K562 treated with DMSO at 1 percent for 24 hours (cell line): Measurements from ENCODE around the gene USP6. TPM values are rescaled to one million over a fixed set of nuclear protein-coding genes. Genes with fewer than 3 reads are reported as not detected.

Experiments used
- total RNA-seq: library from RNA; unstranded; fragments of 300-600 nt; gene quantifications from 2 replicates; pipeline ENCODE4 v1.2.3, GENCODE V29; 2022; ENCODE audit warnings: low read depth; ENCODE audit not compliant: insufficient read depth

Gene USP6
- total RNA-seq, result not detected in 2 replicates

DNA sequence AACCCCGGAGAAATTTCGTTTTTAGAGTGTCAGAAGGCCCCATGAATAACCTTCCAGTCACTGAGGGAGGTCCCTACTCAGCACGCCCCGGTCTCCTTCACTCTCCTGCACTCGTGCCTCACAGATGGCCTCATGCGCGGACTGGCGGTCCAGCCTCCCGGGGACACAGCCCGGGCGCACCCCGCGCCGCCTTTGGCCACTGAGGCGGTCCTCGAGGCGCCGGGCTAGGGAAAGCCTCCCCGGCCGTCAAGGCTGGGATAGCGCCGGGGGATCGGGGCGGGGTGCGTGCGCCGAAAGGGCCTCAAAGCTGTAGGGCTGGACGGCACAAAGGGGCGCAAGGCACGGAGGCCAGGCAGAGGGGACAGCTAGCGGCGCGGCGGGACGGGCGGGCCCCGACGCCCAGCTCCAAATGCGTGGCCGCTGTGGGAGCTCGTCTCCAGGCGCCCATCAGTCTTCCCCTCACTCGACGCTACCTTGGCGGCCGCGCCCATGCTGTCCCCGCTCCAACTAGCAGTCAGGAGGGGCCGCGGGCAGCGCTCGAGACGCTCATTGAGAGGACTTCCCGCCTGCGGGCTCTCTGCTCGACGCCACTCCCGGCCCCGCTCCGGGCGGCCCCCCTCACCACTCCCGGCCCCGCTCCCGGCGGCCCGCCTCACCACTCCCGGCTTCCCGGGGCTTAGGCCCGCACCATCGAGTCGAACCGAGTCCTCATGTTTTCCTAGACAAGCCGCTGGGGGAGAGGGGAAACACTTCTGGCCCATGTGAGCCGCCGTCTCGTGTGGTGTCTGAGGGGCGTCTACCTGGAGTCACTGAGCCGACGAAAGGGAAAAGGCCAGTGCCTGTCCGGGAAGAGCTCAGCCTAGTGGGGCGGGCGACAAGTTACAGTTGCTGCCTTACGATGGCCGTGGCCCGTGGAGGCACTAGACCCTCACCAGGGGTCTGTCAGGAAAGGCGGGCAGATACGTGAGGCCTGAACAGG is at the start of gene USP6:
Gene USP6 (plus strand): TSS at position 360 of the 979 bp plus-strand sequence. CDS start 14,336 bp downstream, outside the sequence.

GRCh38 chr17:5078106-5079028 is 37.5 kb upstream of the USP6 start, which contains the start of gene ZFP3:
Gene ZFP3 (plus strand): TSS chr17:5078467. CDS start chr17:5091505, 13,038 bp downstream.

GRCh38 chr17:5111402-5112204 is 4.2 kb upstream of the USP6 start, which contains the start of gene ZNF232:
Gene ZNF232 (minus strand): TSS chr17:5111878. CDS start chr17:5111822, 56 bp downstream.

GRCh38 chr17:5191541-5192417 is 75.9 kb downstream of the USP6 start, which contains the start of gene ZNF594:
Gene ZNF594 (minus strand): TSS chr17:5191868. CDS start chr17:5184256, 7,612 bp downstream.

Other genes starting within 250 kb of the USP6 start
- gene C17orf107, start 216.5 kb upstream of the USP6 start, total RNA-seq, result 0.17 and 0.43 TPM in 2 replicates
- gene CHRNE, start 212.9 kb upstream of the USP6 start, total RNA-seq, result 0.15 TPM in 1 of 2 replicates, not detected in the other
- 0.86 and 1.1 TPM in 2 replicates for gene GP1BA, start 183.8 kb upstream of the USP6 start, total RNA-seq
- 84.5 and 100 TPM in 2 replicates for gene SLC25A11, start 176.0 kb upstream of the USP6 start, total RNA-seq
- gene RNF167, start 175.8 kb upstream of the USP6 start, total RNA-seq, result 46.4 and 53.2 TPM in 2 replicates
- 624 and 626 TPM in 2 replicates for gene PFN1, start 167.5 kb upstream of the USP6 start, total RNA-seq
- 9.5 and 10.7 TPM in 2 replicates for gene ENO3, start 164.9 kb upstream of the USP6 start, total RNA-seq
- gene SPAG7, start 148.2 kb upstream of the USP6 start, total RNA-seq, result 41.3 and 42.4 TPM in 2 replicates
- 23.3 and 26.0 TPM in 2 replicates for gene CAMTA2, start 128.4 kb upstream of the USP6 start, total RNA-seq
- 0.35 TPM in 1 of 2 replicates, not detected in the other for gene INCA1, start 118.5 kb upstream of the USP6 start, total RNA-seq
- gene KIF1C, start 118.1 kb upstream of the USP6 start, total RNA-seq, result 15.5 and 16.9 TPM in 2 replicates
- gene SLC52A1, start 80.6 kb upstream of the USP6 start, total RNA-seq, result not detected in 2 replicates
- not detected in 2 replicates for gene ZFP3, start 37.6 kb upstream of the USP6 start, total RNA-seq
- 3.7 and 7.2 TPM in 2 replicates for gene ZNF232, start 4.2 kb upstream of the USP6 start, total RNA-seq
- gene ZNF594, start 75.8 kb downstream of the USP6 start, total RNA-seq, result 2.2 TPM in 2 replicates
- gene SCIMP, start 118.8 kb downstream of the USP6 start, total RNA-seq, result 0.44 TPM in 1 of 2 replicates, not detected in the other
- gene RABEP1, start 166.3 kb downstream of the USP6 start, total RNA-seq, result 10.4 and 15.5 TPM in 2 replicates